Right atrium auricular region (tissue), 2 donors: Measurements from ENCODE around the gene NPSR1. TPM values are rescaled to one million over a fixed set of nuclear protein-coding genes. Genes with fewer than 3 reads are reported as not detected.

Experiments
- DNase-seq: peaks from one replicate; pipeline ENCODE4 v3.0.0-alpha.2; 2019; ENCODE audit warnings: low spot score
- H3K27ac ChIP-seq, 2 donors: fragments of 200-600 bp; sonication (generic); 1 replicate in 1 of 2; 2 replicates in 1 of 2; pipeline ENCODE4 v1.5.1; 2016 to 2019
- H3K27me3 ChIP-seq, 2 donors: fragments of 200-600 bp; sonication (generic); one replicate each; pipeline versions ENCODE4 v1.5.1 to v1.6.0; 2017 to 2019
- H3K36me3 ChIP-seq: fragments of 200-600 bp; sonication (generic); one replicate; pipeline ENCODE4 v1.5.1; 2016
- H3K4me1 ChIP-seq, 2 donors: fragments of 200-600 bp; sonication (generic); one replicate each; pipeline versions ENCODE4 v1.5.1 to v1.6.0; 2017 to 2019
- H3K4me3 ChIP-seq, 2 donors: fragments of 200-600 bp; sonication (generic); 1 replicate in 1 of 2; 2 replicates in 1 of 2; pipeline ENCODE4 v1.5.1; 2017 to 2019; ENCODE audit warnings: mild to moderate bottlenecking in 1 of 2, moderate library complexity in 1 of 2
- H3K9me3 ChIP-seq, 2 donors: fragments of 200-600 bp; sonication (generic); one replicate each; pipeline ENCODE4 v1.5.1; 2019
- total RNA-seq, 2 donors: library from RNA; depleted of rRNA; stranded (reverse); fragments of >200 nt; gene quantifications; one replicate each; pipeline ENCODE4 v1.1.0, GENCODE V29; 2016
- TF ChIP-seq, protein P1 (sequence below), 2 donors: fragments of 200-600 bp; sonication (generic); IDR thresholded peaks; one replicate each; pipeline ENCODE4 v1.5.1; 2019; ENCODE audit warnings: antibody characterized with exemption in 2 of 2

The NPSR1 gene
- total RNA-seq, 2 donors from 2014 or later = not detected

DNA sequence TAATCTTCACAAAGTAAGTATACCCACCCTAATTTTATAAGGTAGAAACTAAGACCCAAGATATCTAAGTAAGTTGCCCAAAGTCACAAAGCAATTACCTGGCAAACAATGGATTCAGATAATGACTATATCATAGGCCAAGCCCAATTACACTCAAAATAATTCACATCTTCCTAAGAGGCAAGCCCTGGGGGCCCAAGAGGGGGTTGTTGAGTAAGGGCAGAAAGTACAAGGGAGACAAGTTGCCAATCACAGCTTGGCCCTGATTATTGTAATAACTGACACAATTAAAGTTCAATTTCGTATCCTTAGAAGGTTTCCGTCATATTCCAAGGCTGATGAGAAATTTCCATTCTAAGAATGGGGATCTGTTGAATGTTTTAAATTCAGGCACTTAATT is 91.4 kb downstream of the NPSR1 start:
- TF ChIP-seq, protein P1, sequence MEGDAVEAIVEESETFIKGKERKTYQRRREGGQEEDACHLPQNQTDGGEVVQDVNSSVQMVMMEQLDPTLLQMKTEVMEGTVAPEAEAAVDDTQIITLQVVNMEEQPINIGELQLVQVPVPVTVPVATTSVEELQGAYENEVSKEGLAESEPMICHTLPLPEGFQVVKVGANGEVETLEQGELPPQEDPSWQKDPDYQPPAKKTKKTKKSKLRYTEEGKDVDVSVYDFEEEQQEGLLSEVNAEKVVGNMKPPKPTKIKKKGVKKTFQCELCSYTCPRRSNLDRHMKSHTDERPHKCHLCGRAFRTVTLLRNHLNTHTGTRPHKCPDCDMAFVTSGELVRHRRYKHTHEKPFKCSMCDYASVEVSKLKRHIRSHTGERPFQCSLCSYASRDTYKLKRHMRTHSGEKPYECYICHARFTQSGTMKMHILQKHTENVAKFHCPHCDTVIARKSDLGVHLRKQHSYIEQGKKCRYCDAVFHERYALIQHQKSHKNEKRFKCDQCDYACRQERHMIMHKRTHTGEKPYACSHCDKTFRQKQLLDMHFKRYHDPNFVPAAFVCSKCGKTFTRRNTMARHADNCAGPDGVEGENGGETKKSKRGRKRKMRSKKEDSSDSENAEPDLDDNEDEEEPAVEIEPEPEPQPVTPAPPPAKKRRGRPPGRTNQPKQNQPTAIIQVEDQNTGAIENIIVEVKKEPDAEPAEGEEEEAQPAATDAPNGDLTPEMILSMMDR (IDR thresholded peaks at IDR 0.05) = no peak
- peak overlapping the region in 1 of 2 donors; percentile 71 for H3K27ac ChIP-seq
- H3K27me3 ChIP-seq = no peaks in the 10 kb centered on the region

DNA sequence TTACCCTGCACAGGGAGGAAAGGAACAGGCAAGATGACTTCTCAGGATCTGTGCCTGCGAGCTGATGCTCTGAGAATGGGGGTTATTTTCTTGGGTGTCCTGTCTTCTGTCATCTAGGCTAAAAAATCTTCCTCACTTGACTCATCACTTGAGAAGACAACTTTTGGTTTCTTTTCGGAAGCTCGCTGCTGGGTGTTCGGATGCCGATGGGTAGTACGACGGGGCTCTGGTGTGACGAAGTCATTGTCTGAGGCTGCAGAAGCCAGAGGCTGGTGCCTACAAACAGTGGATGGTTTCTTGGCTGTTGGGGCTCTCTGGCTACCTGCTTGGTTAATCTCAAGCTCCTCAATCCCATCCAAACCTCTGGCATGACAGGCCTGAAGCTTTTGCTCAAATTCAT is 92.2 kb downstream of the NPSR1 start:
- Histone ChIP-seq H3K27me3 (no peaks in the 10 kb centered on the region), H3K27ac (no peak overlapping the region)
- TF ChIP-seq, protein P1 (IDR thresholded peaks at IDR 0.05) = no peak

More for the DNA sequence above, 91.4 kb downstream of the NPSR1 start:
- Histone ChIP-seq H3K9me3 (no peaks in the 10 kb centered on the region), H3K4me3 (no peak overlapping the region), H3K4me1 (peaks cover 0 to 18% of the 10 kb centered on the region in 2 donors), H3K36me3 (no peaks in the 10 kb centered on the region)
- no peak for DNase-seq

DNA sequence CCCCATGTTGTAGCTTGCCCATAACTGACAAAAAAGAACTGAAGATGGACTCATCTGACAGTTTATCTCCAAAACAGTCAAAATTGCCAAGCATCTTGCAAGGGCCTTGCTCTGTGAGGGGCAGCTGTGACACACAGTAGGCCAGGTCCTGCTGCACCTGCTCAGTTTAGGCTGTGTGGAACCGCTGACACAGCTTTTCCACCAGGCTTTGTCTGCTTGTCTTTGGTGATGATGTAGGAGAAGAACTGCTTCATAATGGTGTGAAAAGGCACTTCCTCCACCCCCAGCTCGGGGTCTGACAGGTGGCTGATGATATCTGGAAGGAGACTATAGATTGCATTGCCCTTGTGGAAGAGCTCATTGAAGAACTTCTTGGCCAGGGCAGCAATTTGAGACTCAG is 92.6 kb downstream of the NPSR1 start:
- no peaks in the 10 kb centered on the region for H3K9me3 ChIP-seq
- H3K4me1 ChIP-seq = peaks cover 0 to 18% of the 10 kb centered on the region in 2 donors
- H3K27me3 ChIP-seq = no peaks in the 10 kb centered on the region
- no peak overlapping the region for H3K4me3 ChIP-seq
- no peak for DNase-seq
- H3K27ac ChIP-seq = no peak overlapping the region
- TF ChIP-seq, protein P1 (IDR thresholded peaks at IDR 0.05) = no peak
- H3K36me3 ChIP-seq = no peaks in the 10 kb centered on the region

More for the DNA sequence above, 92.2 kb downstream of the NPSR1 start:
- no peaks in the 10 kb centered on the region for H3K9me3 ChIP-seq
- peaks cover 0 to 18% of the 10 kb centered on the region in 2 donors for H3K4me1 ChIP-seq
- H3K4me3 ChIP-seq = no peak overlapping the region
- H3K36me3 ChIP-seq = no peaks in the 10 kb centered on the region
- DNase-seq = no peak

DNA sequence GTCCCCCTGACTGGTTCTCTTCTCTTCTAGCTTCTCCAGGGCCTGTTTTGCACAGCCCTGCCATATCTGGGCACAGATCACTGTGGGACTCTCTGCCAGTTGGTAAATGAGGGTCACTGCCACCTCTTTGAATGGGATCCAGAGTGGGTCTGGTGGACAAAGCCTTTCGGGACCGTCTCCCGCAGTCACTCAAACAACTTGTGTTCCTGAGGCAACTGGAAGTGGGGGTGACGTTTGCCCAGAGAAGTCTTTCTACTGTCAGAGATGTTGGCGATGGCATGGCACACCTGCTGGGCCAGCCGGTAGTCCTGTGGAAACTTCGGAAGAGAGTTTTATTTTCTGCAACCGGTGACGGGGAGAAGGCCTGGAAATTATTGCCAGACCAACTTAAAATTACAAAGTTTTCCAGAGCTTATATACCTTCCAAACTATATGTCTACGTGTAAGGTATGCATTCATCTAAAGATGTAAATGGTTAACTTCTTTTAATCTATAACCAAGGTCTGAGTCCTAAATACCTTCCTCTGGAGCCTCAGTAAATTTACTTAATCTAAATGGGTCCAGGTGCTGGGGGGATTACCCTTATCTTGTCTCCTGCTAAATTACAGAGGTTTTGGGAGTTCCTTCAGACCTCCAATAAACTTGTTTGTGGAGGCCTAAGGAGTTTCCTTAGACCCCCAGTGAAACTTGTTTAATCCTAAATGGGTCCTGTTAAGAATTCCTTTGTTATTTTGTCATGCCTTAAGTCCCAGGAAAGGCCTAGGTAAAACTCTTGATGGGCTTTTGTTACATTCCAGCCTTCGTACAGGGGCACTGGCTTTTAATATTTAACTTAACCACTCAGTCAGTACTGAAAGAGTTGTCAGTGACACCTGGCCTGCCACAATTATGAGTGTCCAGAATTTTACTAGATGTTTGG is 94.0 kb downstream of the NPSR1 start:
- Histone ChIP-seq H3K36me3 (no peaks in the 10 kb centered on the region), H3K4me1 (peaks cover 0 to 18% of the 10 kb centered on the region in 2 donors), H3K4me3 (no peak overlapping the region), H3K27ac (no peak overlapping the region), H3K9me3 (no peaks in the 10 kb centered on the region), H3K27me3 (no peaks in the 10 kb centered on the region)
- no peak for DNase-seq
- TF ChIP-seq, protein P1 (IDR thresholded peaks at IDR 0.05) = no peak

DNA sequence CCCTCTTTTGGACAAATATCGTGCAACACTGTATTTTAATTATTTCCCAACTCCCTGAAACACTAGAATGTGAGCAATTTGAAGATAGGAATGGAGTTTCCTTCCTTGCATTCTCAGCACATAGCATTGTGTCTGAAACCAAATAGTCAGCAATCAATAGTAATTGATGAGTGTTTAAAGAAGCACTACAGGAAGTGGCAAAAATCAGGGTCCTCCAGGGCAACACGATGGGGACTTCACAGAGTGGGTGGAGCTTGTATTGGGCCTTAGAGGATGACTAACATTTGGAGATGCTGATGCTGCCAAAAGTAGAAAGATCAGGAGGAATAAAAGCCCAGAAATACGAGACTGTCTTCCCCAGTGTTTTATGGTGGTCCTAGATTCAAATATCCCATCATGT is 94.9 kb downstream of the NPSR1 start:
- Histone ChIP-seq H3K4me1 (peaks cover 0 to 9% of the 10 kb centered on the region in 2 donors), H3K4me3 (no peak overlapping the region), H3K27ac (no peak overlapping the region), H3K27me3 (no peaks in the 10 kb centered on the region), H3K9me3 (no peaks in the 10 kb centered on the region), H3K36me3 (no peaks in the 10 kb centered on the region)
- TF ChIP-seq, protein P1 (IDR thresholded peaks at IDR 0.05) = no peak
- DNase-seq = no peak
